ENCODE measurements around the gene PTPRCAP. TPM values are rescaled to one million over a fixed set of nuclear protein-coding genes. Genes with fewer than 3 reads are reported as not detected.

The PTPRCAP gene
- total RNA-seq, 1 experiment from 2014 or later = not detected

DNA sequence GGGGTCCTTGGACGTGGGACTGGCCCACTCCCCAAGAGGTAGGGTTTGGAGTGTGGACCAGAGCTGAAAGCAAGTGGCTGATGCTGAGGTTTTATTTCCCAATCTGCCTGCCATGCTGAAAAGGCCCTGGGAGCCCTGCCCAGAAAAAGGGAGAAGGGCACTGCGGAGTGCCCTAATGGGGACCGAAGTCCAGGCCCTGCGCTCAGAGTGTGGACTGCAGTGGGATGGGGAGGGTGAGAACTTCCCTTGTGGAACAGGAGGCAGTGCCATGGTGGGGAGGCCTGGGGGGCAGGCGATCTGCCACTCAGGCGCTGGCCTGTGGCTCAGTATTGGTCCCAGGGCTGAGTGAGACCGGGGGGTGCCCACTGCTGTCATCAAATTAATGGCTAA, 10.7 kb upstream of the PTPRCAP start:
- DNase-seq (ENCODE audit: low spot score) = no peak
- in situ Hi-C loops (cut with HindIII; ENCODE audit: low sequenced_read_pairs) = no loop called here

DNA sequence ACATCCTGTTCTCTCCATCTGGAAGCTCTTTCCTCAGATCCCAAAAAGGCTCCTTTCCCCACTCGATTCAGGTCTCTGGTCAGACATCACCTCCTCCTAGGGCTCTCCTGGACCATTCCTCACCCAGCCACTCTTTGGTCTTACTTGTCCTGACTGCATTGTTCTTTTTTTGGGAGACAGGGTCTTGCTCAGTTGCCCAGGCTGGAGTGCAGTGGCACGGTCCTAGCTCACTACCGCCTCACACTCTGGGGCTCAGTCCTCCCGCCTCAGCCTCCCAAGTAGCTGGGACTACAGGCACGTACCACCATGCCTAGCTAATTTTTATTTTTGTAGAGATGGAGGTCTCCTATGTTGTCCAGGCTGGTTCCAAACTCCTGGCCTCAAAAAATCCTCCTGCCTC, 8.0 kb upstream of the PTPRCAP start:
- DNase-seq (ENCODE audit: low spot score) = no peak
- in situ Hi-C loops (cut with HindIII; ENCODE audit: low sequenced_read_pairs) = no loop called here

DNA sequence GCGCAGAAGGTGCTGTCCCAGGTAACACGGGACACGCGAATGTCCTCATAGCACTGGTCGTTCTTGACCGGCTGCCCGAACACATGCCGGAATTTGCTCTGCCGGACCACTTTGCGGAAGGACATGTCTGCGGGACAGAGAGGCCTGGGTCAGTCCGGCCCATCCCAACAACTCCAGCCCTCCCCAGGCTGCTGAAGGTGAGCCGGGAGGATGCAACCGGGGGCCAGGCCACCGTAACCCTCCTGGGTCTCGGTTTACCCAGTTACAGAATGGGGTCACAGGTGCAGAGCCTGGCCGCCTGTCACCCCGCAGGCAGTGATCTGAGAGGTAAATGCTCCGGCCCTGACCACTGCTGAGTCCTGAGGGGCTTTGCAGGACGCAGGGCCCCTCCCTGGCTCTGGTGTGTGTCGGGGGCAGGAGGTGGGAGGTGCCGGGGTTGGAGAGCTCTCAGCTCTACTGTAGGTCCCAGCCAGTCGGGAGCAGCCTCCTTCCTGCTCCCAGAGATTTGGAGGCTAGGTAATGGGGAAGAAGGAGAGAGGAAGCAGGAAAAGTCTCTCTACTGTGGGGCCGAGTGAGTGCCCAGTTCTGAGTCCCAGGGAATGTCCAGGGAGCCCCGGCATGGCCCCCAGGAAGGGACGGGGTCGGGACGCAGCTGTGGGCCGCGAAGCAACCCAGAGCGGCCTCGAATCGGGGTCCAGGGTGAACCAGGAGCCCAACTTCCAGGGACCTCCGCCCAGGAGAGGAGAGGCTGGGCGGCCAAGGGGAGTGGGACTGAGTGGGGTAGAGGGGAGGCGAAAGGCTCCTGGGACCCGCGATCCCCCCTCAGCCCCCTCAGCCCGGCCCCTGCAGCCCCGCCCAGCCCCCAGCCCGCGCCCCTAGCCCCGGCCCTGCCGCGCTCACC, 5.3 kb upstream of the PTPRCAP start:
- in situ Hi-C loops (cut with HindIII; ENCODE audit: low sequenced_read_pairs) = no loop called here
- no peak for DNase-seq (ENCODE audit: low spot score)

DNA sequence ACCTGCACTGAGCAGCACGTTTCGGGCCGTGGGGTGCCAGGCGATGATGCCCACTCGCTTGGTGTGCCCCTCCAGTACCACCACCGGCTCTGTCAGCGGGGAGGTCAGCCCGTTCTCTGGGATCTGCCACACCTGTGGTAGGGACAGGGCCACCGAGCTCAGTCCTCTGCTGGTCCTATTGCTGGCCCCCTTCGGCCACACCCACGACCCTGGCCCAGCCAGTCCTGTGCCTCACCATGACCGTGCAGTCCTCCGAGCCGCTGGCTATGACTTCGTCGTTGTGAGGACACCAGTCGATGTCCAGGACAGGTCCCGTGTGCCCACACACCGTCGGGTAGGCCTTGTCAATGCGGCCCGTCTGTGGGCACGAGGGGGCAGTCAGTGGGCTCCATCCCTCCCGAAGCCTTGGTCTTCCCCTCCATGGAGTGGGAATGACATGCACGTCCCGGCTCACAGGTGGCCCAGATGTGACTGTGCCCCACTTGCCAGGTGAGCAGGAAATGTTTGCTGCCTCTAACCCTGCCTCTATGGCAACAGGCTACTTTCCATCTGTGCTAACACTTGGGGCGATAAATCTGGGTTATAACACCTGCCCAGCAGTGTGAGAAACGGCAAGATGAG, 4.4 kb upstream of the PTPRCAP start:
- no peak for DNase-seq (ENCODE audit: low spot score)
- in situ Hi-C loops (cut with HindIII; ENCODE audit: low sequenced_read_pairs) = no loop called here

DNA sequence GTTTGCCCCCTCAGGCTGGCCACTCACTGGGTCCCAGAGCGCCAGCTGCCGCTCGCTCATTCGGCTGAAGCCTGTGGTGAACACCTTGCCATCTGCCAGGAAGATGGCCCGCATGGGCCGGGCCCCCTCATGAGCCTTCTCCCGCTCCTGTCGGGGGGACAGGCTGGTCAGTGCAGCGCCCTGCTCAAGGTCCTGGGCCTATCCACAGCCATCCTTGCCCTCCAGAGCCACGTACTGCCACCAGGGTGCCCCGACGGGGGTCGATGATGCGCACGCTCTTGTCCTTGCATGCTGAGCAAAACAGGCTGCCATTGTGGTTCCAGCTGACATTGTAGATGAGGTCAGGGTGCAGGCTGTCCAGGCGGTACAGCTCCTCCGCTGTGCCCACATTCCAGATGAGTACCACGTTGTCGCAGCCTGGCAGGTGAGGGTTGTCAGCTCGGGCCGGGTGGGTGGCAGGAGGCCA, 3.6 kb upstream of the PTPRCAP start:
- DNase-seq (ENCODE audit: low spot score) = no peak
- in situ Hi-C loops (cut with HindIII; ENCODE audit: low sequenced_read_pairs) = no loop called here

DNA sequence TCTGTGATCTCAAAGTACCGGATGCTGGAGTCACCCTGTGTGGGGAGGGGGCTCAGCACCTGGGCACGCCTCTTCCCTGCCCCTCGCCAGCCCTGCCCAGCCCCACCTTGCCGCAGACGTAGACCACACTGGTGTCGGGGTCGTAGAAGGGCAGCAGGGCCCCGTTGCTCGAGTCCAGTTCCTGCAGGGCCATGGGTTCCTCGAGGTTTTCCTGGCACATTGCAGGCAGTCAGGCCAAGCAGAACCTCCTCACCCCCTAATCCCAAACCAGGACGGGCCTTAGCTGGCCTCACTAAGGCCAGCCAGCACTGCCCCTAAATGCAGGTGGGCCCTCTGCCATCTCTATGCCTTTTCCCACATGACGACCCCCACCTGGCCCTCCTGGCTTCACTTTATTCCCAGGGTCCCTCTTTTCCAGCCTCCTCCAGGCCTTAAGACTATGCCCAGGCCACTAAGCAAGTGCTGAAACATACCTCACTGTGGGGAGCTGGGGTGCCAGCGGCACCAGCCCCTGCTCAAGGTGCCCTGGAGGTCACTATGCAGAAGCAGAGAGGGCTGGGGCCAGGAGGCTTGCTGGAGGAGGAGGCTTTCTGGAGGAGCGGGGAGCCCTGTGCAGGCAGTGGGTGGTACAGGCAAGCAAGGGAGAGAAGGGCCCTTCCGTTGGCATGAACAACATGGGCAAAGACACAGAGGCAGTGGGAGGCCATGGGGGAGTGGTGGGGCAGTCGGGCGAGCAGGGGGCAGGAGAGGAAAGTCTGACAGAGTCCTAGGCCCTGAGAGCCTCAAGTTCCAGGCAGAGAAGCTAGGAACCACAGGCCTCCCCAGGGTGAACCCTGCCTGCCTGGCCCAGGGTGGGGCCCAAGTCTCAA, 3.0 kb upstream of the PTPRCAP start:
- in situ Hi-C loops (cut with HindIII; ENCODE audit: low sequenced_read_pairs) = no loop called here
- no peak for DNase-seq (ENCODE audit: low spot score)

DNA sequence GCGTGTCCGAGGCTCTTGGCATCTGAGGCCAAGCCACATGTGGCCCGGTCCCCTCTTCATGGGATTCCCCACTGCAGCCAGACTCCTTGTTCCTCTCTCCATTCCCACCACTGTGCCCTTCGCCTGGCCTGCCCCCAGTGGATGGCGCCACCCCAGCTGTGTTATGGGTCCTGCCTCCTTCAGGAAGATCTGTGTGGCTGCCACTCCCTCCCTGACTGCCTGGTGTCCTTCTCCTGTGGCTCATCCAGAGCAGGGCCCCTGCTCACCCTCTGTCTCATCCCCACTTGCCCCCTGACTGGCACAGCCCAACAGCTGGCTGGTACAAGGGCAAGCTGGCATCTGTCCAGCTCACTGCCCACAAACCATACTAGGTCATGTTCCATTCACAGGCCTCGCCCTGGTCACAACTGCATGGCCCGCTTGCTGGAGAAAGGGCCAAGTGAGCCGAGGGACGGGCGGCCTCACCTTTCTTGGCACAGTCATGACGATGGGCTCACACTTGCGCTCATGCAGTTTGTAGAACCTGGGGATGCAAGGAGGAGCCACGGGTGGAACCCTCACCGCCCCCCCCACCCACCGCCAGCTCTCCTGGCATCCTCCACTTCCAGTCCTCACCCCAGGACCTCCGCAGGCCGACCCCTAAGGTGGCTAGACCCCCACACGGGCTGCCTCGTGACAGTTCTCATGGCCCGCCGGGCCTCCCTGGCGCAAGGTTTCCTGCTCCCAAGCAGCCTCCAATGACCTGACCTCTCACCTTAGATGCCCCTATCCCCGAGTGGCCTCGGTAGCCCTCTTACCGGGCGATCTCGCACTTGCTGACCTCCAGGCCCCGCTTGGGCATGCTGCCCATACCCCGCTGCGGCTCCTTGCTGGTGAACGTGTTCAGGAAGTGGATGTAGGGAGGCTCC, 2.1 kb upstream of the PTPRCAP start:
- in situ Hi-C loops (cut with HindIII; ENCODE audit: low sequenced_read_pairs) = no loop called here
- no peak for DNase-seq (ENCODE audit: low spot score)

DNA sequence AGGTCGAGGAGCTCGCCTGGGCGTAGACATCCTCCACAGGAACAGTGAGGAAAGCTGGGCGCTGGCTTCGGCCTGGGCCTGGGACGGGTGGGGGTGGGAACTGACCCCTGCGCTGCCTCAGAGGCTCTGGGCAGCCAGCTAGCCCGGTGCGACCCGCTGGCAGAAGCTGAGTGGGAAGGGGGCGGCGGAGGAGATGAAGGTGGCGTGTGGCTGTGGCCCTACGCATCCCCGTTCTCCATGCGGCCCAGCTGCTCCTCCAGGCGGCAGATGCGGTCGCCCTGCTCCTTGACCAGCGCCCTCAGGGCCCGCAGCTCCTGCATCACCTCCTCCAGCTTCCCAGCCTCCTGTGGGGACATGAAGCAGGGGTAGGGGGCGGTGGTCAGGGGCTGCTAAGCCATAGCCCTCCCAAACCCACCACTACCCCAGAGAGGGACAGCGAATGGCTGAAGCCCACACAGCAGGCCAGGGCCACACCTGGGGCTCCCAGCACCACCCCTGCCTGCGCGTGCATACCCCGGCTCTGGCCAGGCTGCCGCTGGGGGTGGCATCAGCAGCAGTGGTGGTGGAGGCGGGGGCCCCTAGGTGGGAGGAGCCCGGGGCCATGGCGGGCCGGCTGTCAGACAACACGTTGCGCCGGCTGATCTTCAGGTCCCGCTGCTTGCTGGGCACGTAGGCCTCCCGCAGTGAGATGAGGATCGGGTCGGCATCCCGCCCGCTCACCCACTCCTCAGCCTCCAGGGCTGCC, 848 bp upstream of the PTPRCAP start:
- DNase-seq (ENCODE audit: low spot score) = no peak
- in situ Hi-C loops (cut with HindIII; ENCODE audit: low sequenced_read_pairs) = no loop called here

DNA sequence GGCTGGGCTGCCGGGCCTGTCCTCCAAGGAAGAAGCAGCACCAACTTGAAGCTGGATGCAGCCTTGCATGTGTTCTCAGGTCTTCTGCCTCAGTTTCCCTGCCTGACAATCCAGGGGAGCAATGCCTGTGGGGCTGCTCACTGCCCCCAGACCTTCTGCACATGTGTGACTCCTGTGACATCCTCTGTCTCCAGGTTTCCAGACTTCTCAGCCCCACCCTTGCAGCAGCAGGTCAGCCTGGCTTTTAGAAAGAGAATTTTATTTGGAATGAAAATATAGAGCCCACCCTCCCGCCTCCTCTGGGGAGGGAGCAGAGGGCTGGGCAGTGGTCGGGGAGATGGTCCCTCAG, 301 bp upstream of the PTPRCAP start:
- in situ Hi-C loops (cut with HindIII; ENCODE audit: low sequenced_read_pairs) = no loop called here
- DNase-seq (ENCODE audit: low spot score) = no peak

DNA sequence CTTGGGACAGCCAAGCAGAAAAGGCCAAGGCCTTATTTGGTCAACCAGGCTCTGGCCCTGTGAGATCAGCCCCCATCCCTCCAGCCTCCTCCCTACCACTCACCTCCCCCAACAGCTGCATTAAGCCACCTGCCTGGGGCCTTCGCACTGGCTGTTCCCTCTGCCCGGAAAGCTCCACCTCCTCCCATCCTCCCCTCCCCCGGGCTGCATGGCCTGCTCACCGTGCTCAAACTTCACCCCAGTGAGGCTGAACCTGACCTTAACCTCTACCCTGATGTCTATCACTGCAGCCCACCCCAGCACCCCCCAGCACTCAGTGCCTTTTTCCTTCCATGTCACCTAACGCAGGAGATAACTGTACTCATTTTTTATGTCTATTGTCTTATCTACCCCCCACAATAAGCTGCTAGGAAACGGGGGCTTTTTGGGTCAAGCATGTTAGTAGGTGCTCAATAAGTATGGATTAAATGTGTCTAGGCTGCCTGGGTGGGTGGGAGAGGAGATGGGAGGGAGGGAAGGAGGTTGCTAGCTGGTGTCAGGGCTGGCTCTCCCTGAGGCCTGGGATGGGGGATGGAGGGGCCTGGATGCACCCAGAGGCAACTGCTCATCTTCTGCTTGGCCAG, 912 bp downstream of the PTPRCAP start:
- no peak for DNase-seq (ENCODE audit: low spot score)
- in situ Hi-C loops (cut with HindIII; ENCODE audit: low sequenced_read_pairs) = no loop called here

DNA sequence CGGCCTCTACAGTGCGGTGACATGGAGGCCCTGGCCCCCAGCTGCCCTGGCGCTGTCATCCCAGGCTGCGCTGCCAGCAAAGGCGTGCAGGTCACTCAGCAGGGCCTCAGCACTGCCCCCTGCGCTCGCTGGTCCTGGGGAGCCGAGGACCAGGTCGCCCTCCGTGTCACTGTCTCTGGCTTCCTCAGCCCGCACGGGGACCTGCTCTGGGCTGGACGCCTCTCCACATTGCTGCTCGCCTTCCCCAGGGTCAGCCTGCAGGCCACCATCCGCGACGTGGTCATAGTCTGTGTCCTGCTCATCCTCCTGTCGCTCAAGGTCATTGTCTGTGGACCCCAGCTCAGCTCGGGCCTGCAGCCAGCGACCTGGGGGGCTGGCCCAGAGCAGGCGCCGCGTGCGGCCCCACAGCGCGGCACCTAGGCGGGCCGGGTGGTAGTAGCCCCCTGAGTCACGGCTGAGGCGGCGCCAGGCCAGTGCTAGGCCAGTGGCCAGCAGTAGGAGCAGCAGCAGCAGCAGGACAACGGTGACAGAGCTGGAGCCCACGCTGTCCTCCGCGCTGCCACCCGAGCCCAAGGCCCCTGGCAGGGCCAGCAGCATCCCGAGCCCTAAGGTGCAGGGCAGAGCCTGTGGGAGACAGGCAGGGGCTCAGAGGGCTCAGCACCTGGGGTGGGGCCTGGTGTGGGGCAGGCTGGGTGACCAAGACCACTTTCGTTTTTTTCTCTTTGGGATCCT, 1.6 kb downstream of the PTPRCAP start:
- in situ Hi-C loops (cut with HindIII; ENCODE audit: low sequenced_read_pairs) = no loop called here
- DNase-seq (ENCODE audit: low spot score) = no peak

DNA sequence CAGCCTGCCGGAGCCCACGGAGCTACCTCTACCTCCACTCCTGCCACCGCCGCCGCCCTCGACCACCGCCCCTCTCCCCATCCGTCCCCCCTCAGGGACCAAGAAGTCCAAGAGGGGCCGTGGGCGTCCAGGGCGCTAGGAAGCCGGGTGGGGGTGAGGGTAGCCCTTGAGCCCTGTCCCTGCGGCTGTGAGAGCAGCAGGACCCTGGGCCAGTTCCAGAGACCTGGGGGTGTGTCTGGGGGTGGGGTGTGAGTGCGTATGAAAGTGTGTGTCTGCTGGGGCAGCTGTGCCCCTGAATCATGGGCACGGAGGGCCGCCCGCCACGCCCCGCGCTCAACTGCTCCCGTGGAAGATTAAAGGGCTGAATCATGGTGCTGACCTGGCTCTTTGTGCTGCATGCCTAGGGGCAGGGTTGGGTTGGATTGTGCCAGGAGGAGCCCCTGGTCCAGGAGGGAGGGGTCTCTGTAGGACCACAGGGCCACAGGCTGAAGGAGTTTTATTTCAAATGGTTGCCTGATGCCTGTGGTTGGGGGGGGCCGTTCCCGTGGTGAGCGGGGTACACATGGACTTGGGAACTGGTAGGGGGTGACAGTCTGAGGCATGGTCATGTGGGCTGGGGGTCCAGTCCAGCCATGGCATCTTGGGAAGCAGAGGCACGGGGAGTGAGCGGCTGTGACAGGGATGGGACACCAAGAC, 2.3 kb downstream of the PTPRCAP start:
- DNase-seq (ENCODE audit: low spot score) = no peak

DNA sequence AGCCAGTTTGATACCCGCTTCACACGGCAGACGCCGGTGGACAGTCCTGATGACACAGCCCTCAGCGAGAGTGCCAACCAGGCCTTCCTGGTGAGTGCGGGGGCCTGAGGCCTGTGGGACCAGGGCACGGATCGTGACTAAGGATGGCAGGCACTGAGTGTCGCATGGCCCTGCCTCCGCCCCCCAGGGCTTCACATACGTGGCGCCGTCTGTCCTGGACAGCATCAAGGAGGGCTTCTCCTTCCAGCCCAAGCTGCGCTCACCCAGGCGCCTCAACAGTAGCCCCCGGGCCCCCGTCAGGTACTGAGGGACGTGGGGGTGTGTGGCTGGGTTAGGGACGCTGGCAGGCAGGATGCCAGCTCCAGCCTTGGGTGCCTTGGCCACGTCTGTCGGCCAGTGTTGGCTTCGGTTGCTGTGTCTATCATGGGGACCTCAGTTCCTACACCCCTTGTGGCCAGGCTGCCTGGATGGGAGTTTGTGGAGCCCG, 3.0 kb downstream of the PTPRCAP start:
- in situ Hi-C loops (cut with HindIII; ENCODE audit: low sequenced_read_pairs) = no loop called here
- no peak for DNase-seq (ENCODE audit: low spot score)

More for the DNA sequence above, 2.3 kb downstream of the PTPRCAP start:
- in situ Hi-C loops (cut with HindIII; ENCODE audit: low sequenced_read_pairs) = no loop called here

DNA sequence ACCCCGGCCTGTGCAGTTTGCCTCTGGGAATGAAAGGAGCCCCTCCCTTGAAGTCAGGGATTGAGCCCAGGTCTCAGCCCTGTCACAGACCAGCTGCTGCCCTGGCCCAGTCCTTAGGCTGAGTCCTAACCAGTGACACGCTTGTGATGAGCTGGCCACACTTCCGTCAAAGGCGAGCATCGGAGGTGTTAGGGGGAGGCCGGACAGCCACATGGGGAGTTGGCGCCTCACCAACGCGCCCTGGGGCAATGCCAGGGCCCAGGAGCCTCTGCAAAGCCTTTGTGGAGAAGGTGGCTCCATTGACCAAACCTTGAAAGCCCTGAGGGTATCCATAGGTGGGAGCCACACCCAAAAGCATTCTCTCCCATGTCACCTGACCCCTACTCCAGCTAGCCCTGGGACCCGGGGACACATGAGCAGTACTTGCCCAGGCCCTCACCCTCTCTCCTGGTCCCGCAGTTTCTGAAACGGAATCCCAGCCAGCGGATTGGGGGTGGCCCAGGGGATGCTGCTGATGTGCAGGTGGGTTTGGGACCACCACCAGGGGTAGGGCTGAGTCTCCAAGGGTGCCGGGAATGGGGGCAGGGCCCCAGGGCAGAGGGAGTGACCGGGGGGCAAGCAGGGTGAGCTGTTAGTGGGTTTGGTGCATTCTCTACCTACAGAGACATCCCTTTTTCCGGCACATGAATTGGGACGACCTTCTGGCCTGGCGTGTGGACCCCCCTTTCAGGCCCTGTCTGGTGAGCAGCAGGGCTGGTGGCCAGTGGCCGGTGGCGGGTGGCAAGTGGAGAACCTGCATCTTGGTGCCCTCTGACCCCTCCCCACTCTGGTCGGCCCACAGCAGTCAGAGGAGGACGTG, 3.7 kb downstream of the PTPRCAP start:
- no peak for DNase-seq (ENCODE audit: low spot score)
- in situ Hi-C loops (cut with HindIII; ENCODE audit: low sequenced_read_pairs) = no loop called here

DNA sequence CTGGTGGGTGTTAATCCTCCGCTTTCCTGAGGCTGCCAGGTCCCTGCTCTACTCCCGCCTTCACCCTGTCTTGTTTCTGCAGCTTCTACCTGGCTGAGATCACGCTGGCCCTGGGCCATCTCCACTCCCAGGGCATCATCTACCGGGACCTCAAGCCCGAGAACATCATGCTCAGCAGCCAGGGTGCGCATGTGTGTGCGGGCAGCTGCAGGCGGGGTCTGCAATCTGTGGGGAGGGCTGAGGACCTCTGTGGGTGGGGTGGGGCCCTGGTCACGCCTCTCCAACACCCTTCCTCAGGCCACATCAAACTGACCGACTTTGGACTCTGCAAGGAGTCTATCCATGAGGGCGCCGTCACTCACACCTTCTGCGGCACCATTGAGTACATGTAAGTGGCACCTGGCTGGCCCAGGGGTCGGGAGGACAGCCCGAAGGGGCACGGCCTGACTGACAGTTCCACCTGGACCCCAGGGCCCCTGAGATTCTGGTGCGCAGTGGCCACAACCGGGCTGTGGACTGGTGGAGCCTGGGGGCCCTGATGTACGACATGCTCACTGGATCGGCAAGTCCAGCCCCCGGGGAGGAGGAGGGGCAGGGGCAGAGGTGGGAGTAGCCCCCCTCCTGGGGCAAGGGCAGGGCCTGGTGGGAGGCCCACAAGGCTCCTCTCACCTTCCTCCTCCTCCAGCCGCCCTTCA, 4.7 kb downstream of the PTPRCAP start:
- in situ Hi-C loops (cut with HindIII; ENCODE audit: low sequenced_read_pairs) = no loop called here
- no peak for DNase-seq (ENCODE audit: low spot score)

Measured in G401 (cell line).